HTERT RPE-1 (cell line): ENCODE data around the gene COQ3.

Experiments used
- in situ Hi-C: fragments of 300-500 bp; cut with MboI; formaldehyde crosslinking; loops from 4 replicates; pipeline ENCODE4 v1.14.3; 2020; ENCODE audit warnings: low sequenced_read_pairs

COQ3 gene

GRCh38 chr6:99393698-99394531, at the start of gene COQ3:
TSS of gene COQ3 (minus strand) at chr6:99394195. CDS start at chr6:99394179, 16 bp downstream.
- in situ Hi-C loops, result no loop called here

GRCh38 chr6:99434702-99435530, 40.9 kb upstream of the COQ3 start:
- in situ Hi-C loops, result no loop called here

- in situ Hi-C loops, result no loop called here
These were observed 38.9 kb upstream of the COQ3 start for GRCh38 chr6:99432877-99433276.

- in situ Hi-C loops, result no loop called here
These were observed 37.9 kb upstream of the COQ3 start for GRCh38 chr6:99431901-99432300.

- in situ Hi-C loops, result no loop called here
These were observed 34.0 kb upstream of the COQ3 start for GRCh38 chr6:99427988-99428387.

- in situ Hi-C loops, result no loop called here
These were observed 32.4 kb upstream of the COQ3 start for GRCh38 chr6:99426451-99426757.

GRCh38 chr6:99425647-99426450, 31.9 kb upstream of the COQ3 start:
- in situ Hi-C loops, result no loop called here

GRCh38 chr6:99424761-99425646, 31.0 kb upstream of the COQ3 start, which contains the start of gene PNISR:
TSS of gene PNISR (minus strand) at chr6:99425308. CDS start at chr6:99414659, 10,649 bp downstream.
- in situ Hi-C loops, result no loop called here

GRCh38 chr6:99424022-99424421, 30.0 kb upstream of the COQ3 start:
- in situ Hi-C loops, result no loop called here

- in situ Hi-C loops, result no loop called here
These were observed 28.9 kb upstream of the COQ3 start for GRCh38 chr6:99422912-99423311.

GRCh38 chr6:99416892-99417767, 23.1 kb upstream of the COQ3 start:
- in situ Hi-C loops, result no loop called here

GRCh38 chr6:99416226-99416625, 22.2 kb upstream of the COQ3 start:
- in situ Hi-C loops, result no loop called here

GRCh38 chr6:99415446-99415845, 21.5 kb upstream of the COQ3 start:
- in situ Hi-C loops, result no loop called here

GRCh38 chr6:99412065-99412464, 18.1 kb upstream of the COQ3 start:
- in situ Hi-C loops, result no loop called here

- in situ Hi-C loops, result no loop called here
These were observed 15.7 kb upstream of the COQ3 start for GRCh38 chr6:99409672-99410071.

GRCh38 chr6:99407076-99407475, 13.1 kb upstream of the COQ3 start:
- in situ Hi-C loops, result no loop called here

- in situ Hi-C loops, result no loop called here
These were observed 8.5 kb upstream of the COQ3 start for GRCh38 chr6:99402448-99402847.

GRCh38 chr6:99397287-99397686, 3.3 kb upstream of the COQ3 start:
- in situ Hi-C loops, result no loop called here

- in situ Hi-C loops, result no loop called here
These were observed 663 bp downstream of the COQ3 start for GRCh38 chr6:99393366-99393697.
